HCT116 (cell line): ENCODE measurements around the gene RALGPS1. TPM values are rescaled to one million over a fixed set of nuclear protein-coding genes. Genes with fewer than 3 reads are reported as not detected.

Experiments used
- ATAC-seq: fragments of 200-7000 bp; cut with Tn5 transposase; 2 replicates; pipeline ENCODE4 v1.9.1; 2020; ENCODE audit warnings: mild to moderate bottlenecking, moderate library complexity
- BruUV-seq: library from RNA; stranded (reverse); fragments of 400-500 nt; replicated peaks from 2 replicates; lab custom pipeline; 2021; lab: Mats Ljungman, UMichigan
- CTCF ChIA-PET: fragments of 300-600 bp; sonication (Branson Sonifier 250); formaldehyde crosslinking; loops from one replicate; lab custom pipeline; 2021; ENCODE audit warnings: antibody characterized with exemption; lab: Charles Lee
- POLR2A ChIA-PET: fragments of 300-600, 350-600 bp; sonication (Branson Sonifier 250); formaldehyde crosslinking; loops from one replicate; lab custom pipeline; 2021; ENCODE audit warnings: antibody characterized with exemption; lab: Charles Lee
- RAD21 ChIA-PET, 2 experiments: fragments of 300-600 bp; sonication (Branson Sonifier 250); formaldehyde crosslinking; loops; one replicate each; lab custom pipeline; 2023; ENCODE audit warnings: low total read pairs in 2 of 2; ENCODE audit not compliant: uncharacterized antibody in 2 of 2, unreplicated experiment in 2 of 2, low non-redundant PET in 1 of 2; lab: Charles Lee
- DNase-seq: peaks from one replicate; pipeline ENCODE4 v3.0.0-alpha.2; 2010; ENCODE audit warnings: low read depth, low spot score
- H2AFZ ChIP-seq: fragments of 200-600 bp; shearing (Covaris generic), sonication (generic); 2 replicates; pipeline ENCODE4 v1.6.1; 2017; ENCODE audit warnings: low read depth, mixed run types, mixed read lengths, antibody characterized with exemption, low read length; ENCODE audit not compliant: poor library complexity, severe bottlenecking
- H3K27ac ChIP-seq: 2 replicates; pipeline ENCODE4 v1.5.1; 2012; ENCODE audit warnings: low read depth, low read length
- H3K27me3 ChIP-seq: fragments of 200-600 bp; sonication (generic); 2 replicates; pipeline ENCODE4 v1.6.1; 2016; ENCODE audit warnings: mixed run types, low read length, mixed read lengths; ENCODE audit not compliant: insufficient read depth
- H3K36me3 ChIP-seq, 2 experiments: fragments of 200-500 bp in 1 of 2; fragments of 200-600 bp in 1 of 2; sonication (Bioruptor generic) in 1 of 2; sonication (generic) in 1 of 2; 2 replicates each; pipeline versions ENCODE4 v1.5.1 to v1.6.1; 2014 to 2016; ENCODE audit warnings: low read length in 2 of 2, inconsistent platforms in 1 of 2, mixed read lengths in 1 of 2, mixed run types in 1 of 2; ENCODE audit not compliant: insufficient read depth in 2 of 2, control insufficient read depth in 1 of 2
- H3K4me1 ChIP-seq, 2 experiments: fragments of 200-600 bp in 1 of 2; sonication (generic) in 1 of 2; 2 replicates each; pipeline versions ENCODE4 v1.5.1 to v1.6.1; 2012 to 2017; ENCODE audit warnings: low read length in 2 of 2, inconsistent platforms in 1 of 2, mild to moderate bottlenecking in 1 of 2, mixed read lengths in 1 of 2, mixed run types in 1 of 2, moderate library complexity in 1 of 2; ENCODE audit not compliant: insufficient read depth in 2 of 2, control insufficient read depth in 1 of 2
- H3K4me2 ChIP-seq: fragments of 200-600 bp; sonication (generic); 2 replicates; pipeline ENCODE4 v1.6.1; 2017; ENCODE audit warnings: mixed run types, low read length, mixed read lengths
- H3K4me3 ChIP-seq, 2 experiments: fragments of 200-600 bp in 1 of 2; sonication (generic) in 1 of 2; replicated peaks in 1 of 2; 2 replicates each; pipeline ENCODE4 v1.5.1; 2011 to 2016; ENCODE audit warnings: low read length in 2 of 2, control low read depth in 1 of 2, low read depth in 1 of 2, mild to moderate bottlenecking in 1 of 2, mixed read lengths in 1 of 2, mixed run types in 1 of 2
- H3K79me2 ChIP-seq: fragments of 200-600 bp; sonication (generic); 2 replicates; pipeline ENCODE4 v1.6.1; 2017; ENCODE audit warnings: mild to moderate bottlenecking, mixed run types, low read length, moderate library complexity, mixed read lengths; ENCODE audit not compliant: insufficient read depth
- H3K9ac ChIP-seq: fragments of 200-600 bp; sonication (generic); 2 replicates; pipeline ENCODE4 v1.6.1; 2016; ENCODE audit warnings: low read length, mixed read lengths
- H3K9me2 ChIP-seq: fragments of 200-600 bp; sonication (generic), shearing (Covaris generic); 2 replicates; pipeline ENCODE4 v1.6.1; 2017; ENCODE audit warnings: mixed run types, mild to moderate bottlenecking, moderate library complexity; ENCODE audit not compliant: insufficient read depth
- H3K9me3 ChIP-seq, 2 experiments: fragments of 200-500 bp in 1 of 2; fragments of 200-600 bp in 1 of 2; sonication (Bioruptor generic) in 1 of 2; sonication (generic) in 1 of 2; 2 replicates each; pipeline ENCODE4 v1.6.1; 2014 to 2017; ENCODE audit warnings: low read length in 2 of 2, mixed read lengths in 2 of 2, inconsistent platforms in 1 of 2, low read depth in 1 of 2, mild to moderate bottlenecking in 1 of 2, mixed run types in 1 of 2, moderate library complexity in 1 of 2; ENCODE audit not compliant: control insufficient read depth in 1 of 2, insufficient read depth in 1 of 2
- H4K20me1 ChIP-seq: fragments of 200-600 bp; sonication (generic), shearing (Covaris generic); 2 replicates; pipeline ENCODE4 v1.6.1; 2017; ENCODE audit warnings: mixed run types, mild to moderate bottlenecking, moderate library complexity; ENCODE audit not compliant: insufficient read depth
- CBX3 ChIP-seq: IDR thresholded peaks from 2 replicates; pipeline ENCODE4 v1.6.1; 2012; ENCODE audit warnings: low read depth
- EGR1 ChIP-seq: IDR thresholded peaks from 2 replicates; pipeline ENCODE4 v1.6.1; 2012; ENCODE audit warnings: low read depth
- ELF1 ChIP-seq: IDR thresholded peaks from 2 replicates; pipeline ENCODE4 v1.6.1; 2012; ENCODE audit warnings: low read depth, borderline replicate concordance
- EZH2 ChIP-seq: fragments of 200-600 bp; sonication (generic); IDR thresholded peaks from 2 replicates; pipeline ENCODE4 v1.6.1; 2017; ENCODE audit warnings: antibody characterized with exemption, mixed run types
- JUND ChIP-seq: IDR thresholded peaks from 2 replicates; pipeline ENCODE4 v1.6.1; 2012
- MAX ChIP-seq: IDR thresholded peaks from 2 replicates; pipeline ENCODE4 v1.6.1; 2012
- POLR2AphosphoS5 ChIP-seq: IDR thresholded peaks from 2 replicates; pipeline ENCODE4 v1.6.1; 2011; ENCODE audit warnings: mild to moderate bottlenecking, low read depth, low read length, moderate library complexity
- REST ChIP-seq: IDR thresholded peaks from 2 replicates; pipeline ENCODE4 v1.6.1; 2012; ENCODE audit warnings: low read depth
- SP1 ChIP-seq: IDR thresholded peaks from 2 replicates; pipeline ENCODE4 v1.6.1; 2012; ENCODE audit warnings: low read depth
- SRF ChIP-seq: IDR thresholded peaks from 2 replicates; pipeline ENCODE4 v1.6.1; 2012; ENCODE audit warnings: low read depth
- YY1 ChIP-seq: IDR thresholded peaks from 2 replicates; pipeline ENCODE4 v1.6.1; 2011; ENCODE audit warnings: low read length, low read depth, moderate library complexity, mild to moderate bottlenecking; ENCODE audit not compliant: insufficient replicate concordance; ENCODE audit errors: extremely low read depth
- ZFX ChIP-seq: fragments of 450-650 bp; IDR thresholded peaks from 2 replicates; pipeline ENCODE4 v1.6.1; 2017
- intact Hi-C: fragments of 100-400 bp; cut with micrococcal nuclease; formaldehyde crosslinking; loops from 2 replicates; pipeline ENCODE4 v1.10.0; 2022
- total RNA-seq: library from RNA; stranded (reverse); gene quantifications from one replicate; pipeline ENCODE4 v1.2.1, GENCODE V29; 2021; ENCODE audit not compliant: unreplicated experiment
- TF ChIP-seq, protein P1 (sequence below): IDR thresholded peaks from 2 replicates; pipeline ENCODE4 v1.6.1; 2012

RALGPS1 gene
- total RNA-seq, 1 experiment from 2014 or later, result 7.6 TPM

- H3K9me3 ChIP-seq, result no peaks in the 10 kb centered on the region
- no peaks in the 10 kb centered on the region for H3K27me3 ChIP-seq
- intact Hi-C loops, result no loop called here
- RAD21 ChIA-PET, result interaction anchor here in 1 of 2 experiments (0.6 kb wide), 1 partner anchor 63 kb away, joined by 7 read pairs; no protein-coding TSS in a partner anchor
- 0 out of 4 replicates have a peak, but pooled peaks cover 0 to 4% of the 10 kb centered on the region in 2 experiments for H3K4me1 ChIP-seq
- H2AFZ ChIP-seq, result no peak overlapping the region
- no peak overlapping the region for H3K27ac ChIP-seq
- no peak overlapping the region for H3K4me3 ChIP-seq
- TF ChIP-seq REST (no peak), SP1 (no peak), EZH2 (no peak), JUND (no peak), MAX (no peak), YY1 (no peak), SRF (no peak), EGR1 (no peak), ZFX (no peak), POLR2AphosphoS5 (no peak), ELF1 (no peak), CBX3 (no peak)
- TF ChIP-seq, protein P1, sequence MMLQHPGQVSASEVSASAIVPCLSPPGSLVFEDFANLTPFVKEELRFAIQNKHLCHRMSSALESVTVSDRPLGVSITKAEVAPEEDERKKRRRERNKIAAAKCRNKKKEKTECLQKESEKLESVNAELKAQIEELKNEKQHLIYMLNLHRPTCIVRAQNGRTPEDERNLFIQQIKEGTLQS, result no peak
- TF ChIP-seq, all 23 proteins: peak for 0
- ChIA-PET CTCF (interaction anchor here (1.8 kb wide), 1 partner anchor 210 kb away, joined by 4 read pairs; no protein-coding TSS in a partner anchor), POLR2A (no interaction called here)
- H3K36me3 ChIP-seq, result no peaks in the 10 kb centered on the region
- ATAC-seq, result no peak
- no peak overlapping the region for H3K4me2 ChIP-seq
- no peak for DNase-seq
- H3K79me2 ChIP-seq, result no peaks in the 10 kb centered on the region
- no peak overlapping the region for H3K9ac ChIP-seq
- no TSS peak for BruUV-seq
- H3K9me2 ChIP-seq, result no peaks in the 10 kb centered on the region
- H4K20me1 ChIP-seq, result no peaks in the 10 kb centered on the region
These were observed 260.7 kb downstream of the RALGPS1 start for GRCh38 chr9:127175319-127175715.
